ENCODE results near the gene KLF3.

DNA sequence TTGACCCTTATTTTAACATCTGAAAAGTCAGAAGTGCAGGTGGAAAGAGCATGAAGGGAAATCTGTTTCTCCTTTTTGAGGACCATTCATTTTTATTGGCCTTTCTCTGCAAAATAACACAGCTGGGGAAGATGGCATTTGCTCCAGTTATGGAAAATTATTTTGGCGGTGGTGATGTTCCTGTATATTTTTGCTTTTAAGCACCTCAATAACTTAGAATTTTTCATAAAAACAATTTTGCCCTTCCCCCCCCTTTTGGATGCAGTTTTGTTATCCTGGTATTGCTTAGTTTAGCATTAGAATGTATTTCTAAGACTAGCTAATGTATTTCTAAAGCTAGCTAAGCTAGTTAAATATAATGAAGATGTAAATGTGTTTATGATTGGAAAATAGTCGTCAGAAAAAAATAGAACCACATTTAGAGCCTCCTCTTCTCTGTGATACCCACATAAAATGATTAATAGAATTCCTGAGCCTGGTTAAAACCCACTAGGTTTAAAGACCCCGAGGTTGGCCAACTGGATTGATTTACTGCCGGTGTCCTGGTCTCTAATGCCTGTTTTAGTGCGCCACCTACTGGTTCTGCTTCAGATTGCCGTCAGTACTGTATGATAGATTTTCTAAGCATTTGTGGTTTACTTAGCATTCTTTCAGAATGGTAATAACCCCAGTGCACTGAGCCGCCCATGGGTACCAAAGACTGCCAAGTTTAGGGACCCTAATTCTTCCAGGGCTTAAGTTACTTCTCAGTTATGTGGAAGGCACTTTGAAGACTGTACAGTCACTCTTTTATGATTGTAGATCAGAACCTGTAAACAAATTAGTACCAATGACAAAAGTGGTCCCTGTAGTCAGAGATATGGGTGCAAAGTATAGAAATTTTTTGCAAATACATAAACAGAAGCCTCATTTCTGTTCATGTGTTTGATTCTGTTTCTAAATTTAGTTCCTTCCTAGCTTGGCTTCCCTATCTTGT lies 11.4 kb downstream of the KLF3 start:
- TF ChIP-seq CTCF (IDR thresholded peaks at IDR 0.05) (peak; percentile 82), TCF7L2 (IDR thresholded peaks at IDR 0.05; ENCODE audit: low read depth, low read length) (no peak)
